NCI-H69 (cell line): ENCODE data around the gene HHLA2.

Experiments used
- DNase-seq: peaks from one replicate; lab custom pipeline; 2025; lab: John Stamatoyannopoulos, UW

HHLA2 gene

GRCh38 chr3:108300103-108300849 is 3.9 kb downstream of the HHLA2 start:
- peak; percentile 20 for DNase-seq

GRCh38 chr3:108301695-108302404 is 5.5 kb downstream of the HHLA2 start:
- no peak for DNase-seq

- DNase-seq, result no peak
These were observed 6.2 kb downstream of the HHLA2 start for GRCh38 chr3:108302570-108302969.

GRCh38 chr3:108305484-108306172 is 9.3 kb downstream of the HHLA2 start:
- DNase-seq, result no peak

GRCh38 chr3:108311797-108312196 is 15.4 kb downstream of the HHLA2 start:
- DNase-seq, result no peak

GRCh38 chr3:108312656-108313055 is 16.3 kb downstream of the HHLA2 start:
- DNase-seq, result no peak

DNA sequence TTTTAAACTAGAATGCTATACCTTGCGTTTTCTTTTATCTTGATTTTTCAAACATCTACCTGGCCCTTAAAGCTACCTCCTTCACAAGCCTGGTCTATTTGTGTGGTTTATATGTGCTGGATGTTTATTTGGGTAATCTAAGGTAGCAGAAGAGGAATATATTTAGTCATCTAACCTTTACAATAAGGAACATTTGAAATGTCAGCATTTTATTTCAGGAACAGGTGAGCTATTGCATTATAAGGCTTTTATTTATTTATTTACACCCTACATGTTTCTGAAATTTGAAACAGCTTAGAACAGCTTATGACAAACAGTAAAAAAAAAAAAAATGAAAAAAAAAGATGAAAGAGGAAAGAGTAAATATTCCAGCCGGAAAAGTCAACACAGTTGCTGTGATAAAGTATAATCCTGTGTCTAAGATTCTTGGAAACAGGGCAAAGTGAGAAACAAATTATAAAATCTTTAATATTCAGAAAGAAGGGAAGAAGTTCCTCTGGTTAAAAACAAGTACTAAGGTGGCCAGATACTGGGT is 19.5 kb downstream of the HHLA2 start:
- no peak for DNase-seq

- no peak for DNase-seq
These were observed 23.2 kb downstream of the HHLA2 start for GRCh38 chr3:108319428-108320082.

- DNase-seq, result no peak
These were observed 24.5 kb downstream of the HHLA2 start for GRCh38 chr3:108320746-108321350.

- DNase-seq, result no peak
These were observed 26.0 kb downstream of the HHLA2 start for GRCh38 chr3:108322352-108322751.

- DNase-seq, result no peak
These were observed 27.8 kb downstream of the HHLA2 start for GRCh38 chr3:108324177-108324576.

DNA sequence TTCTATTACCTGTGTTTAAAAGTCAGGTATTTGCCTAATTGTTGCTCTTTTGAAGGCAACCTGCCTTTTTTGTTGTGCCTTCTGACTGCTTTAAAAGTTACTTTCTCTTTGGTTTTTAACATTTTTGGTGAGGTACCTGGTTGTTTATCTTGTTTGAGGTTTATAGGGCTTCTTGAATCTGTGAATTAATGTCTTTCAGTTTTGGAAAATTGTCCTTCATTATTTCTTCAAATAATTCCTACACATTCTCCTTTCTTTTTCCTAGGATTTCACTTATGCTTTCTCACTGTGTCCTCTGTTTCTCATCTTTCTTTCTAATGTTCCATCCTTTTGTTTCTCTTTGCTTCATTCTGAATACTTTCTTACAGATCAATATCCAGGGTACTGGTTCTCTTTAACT is 30.8 kb downstream of the HHLA2 start:
- DNase-seq, result no peak

DNA sequence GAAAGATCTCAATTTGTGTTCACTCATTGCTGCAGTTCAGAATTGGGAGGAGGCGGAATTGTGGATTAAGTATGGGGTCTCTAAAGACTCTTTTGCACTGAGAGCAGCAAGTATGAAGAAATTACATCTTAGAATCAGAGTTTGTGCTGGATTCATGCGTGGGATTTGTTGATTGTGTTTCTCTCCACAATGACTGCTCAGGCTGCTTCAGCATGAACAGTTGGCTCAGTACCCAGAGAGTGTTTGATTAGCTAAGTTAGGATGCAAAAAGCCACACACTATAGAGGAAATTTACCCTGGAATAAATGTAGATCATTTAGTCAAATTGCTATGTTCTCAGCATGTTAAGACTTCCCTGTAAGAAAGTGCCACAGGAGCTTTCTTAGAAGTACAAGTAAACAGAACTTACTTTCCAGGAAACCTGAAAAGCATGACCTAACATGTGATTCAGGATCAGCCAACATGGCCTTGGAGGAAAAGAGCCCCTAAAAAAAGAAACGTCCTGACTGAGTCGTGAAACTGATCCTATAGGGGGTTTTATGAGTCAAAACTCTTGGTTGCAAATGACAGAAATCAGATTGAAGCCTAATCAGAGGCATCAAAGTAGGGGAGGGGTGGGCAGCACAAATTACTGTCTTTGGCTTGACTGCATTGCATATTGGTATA is 32.6 kb downstream of the HHLA2 start:
- DNase-seq, result no peak

GRCh38 chr3:108329508-108329907 is 33.2 kb downstream of the HHLA2 start:
- DNase-seq, result no peak

DNA sequence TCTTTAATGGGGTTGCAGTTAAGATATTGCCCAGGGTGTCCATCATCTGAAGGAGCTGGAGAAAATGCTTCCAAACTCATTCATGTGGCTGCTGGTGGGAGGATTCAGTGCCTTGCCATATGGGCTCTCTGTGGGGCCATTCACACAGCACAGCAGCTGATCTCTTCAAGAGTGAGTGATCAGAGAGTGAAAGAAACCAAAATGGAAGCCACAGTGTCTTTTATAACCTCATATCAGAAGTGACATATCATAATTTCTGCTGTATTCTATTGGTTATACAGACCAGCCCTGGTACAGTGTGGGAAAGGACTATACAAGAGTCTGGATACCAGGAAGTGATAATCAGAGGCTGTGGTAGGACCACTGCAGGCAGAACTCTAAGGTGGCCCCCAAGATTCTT is 33.6 kb downstream of the HHLA2 start:
- DNase-seq, result no peak

GRCh38 chr3:108331792-108332191 is 35.4 kb downstream of the HHLA2 start:
- DNase-seq, result no peak

DNA sequence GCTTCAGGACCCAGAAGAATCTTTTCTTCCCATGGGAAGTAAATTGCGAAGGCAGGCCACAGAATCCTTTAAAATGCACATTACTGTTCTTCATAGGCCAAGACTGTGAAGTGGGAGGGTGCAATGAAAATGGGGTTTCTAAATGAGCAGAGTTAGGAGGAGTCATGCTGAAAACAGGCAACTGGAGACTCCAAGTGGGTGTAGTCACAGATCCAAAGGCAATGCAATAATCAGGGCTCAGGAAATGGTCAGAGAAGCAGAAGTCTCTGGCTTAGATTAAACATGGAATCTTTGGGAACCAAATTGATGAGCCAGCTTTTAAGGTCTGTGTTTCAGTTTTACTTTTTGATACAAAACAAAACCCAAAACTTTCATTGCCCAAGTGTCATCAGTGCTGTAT is 37.6 kb downstream of the HHLA2 start:
- DNase-seq, result no peak

- no peak for DNase-seq
These were observed 38.4 kb downstream of the HHLA2 start for GRCh38 chr3:108334701-108335100.

- no peak for DNase-seq
These were observed 42.7 kb downstream of the HHLA2 start for GRCh38 chr3:108338901-108339545.

DNA sequence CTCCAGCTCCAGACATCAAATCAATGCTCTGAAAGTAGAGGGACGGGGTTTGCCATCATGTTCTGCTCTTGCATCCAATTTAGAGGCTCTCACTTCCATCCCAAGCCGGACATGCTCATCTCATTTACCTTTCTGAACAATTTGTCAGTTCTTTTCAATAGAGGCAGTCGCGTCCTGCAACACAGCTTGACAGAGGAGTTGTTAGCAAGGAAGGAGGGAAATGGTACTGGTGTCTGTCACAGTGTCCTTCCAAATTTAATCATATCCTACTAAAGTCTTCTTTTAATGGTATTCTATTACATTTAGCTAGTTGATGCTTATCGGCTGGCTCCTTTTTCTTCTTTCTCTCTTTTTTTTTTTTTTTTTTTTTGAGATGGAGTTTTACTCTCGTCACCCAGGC is 45.6 kb downstream of the HHLA2 start:
- no peak for DNase-seq
